ENCODE results near the gene PRSS53. TPM values are rescaled to one million over a fixed set of nuclear protein-coding genes. Genes with fewer than 3 reads are reported as not detected.

The PRSS53 gene
- total RNA-seq, 1 experiment from 2014 or later, result 2.8 TPM

DNA sequence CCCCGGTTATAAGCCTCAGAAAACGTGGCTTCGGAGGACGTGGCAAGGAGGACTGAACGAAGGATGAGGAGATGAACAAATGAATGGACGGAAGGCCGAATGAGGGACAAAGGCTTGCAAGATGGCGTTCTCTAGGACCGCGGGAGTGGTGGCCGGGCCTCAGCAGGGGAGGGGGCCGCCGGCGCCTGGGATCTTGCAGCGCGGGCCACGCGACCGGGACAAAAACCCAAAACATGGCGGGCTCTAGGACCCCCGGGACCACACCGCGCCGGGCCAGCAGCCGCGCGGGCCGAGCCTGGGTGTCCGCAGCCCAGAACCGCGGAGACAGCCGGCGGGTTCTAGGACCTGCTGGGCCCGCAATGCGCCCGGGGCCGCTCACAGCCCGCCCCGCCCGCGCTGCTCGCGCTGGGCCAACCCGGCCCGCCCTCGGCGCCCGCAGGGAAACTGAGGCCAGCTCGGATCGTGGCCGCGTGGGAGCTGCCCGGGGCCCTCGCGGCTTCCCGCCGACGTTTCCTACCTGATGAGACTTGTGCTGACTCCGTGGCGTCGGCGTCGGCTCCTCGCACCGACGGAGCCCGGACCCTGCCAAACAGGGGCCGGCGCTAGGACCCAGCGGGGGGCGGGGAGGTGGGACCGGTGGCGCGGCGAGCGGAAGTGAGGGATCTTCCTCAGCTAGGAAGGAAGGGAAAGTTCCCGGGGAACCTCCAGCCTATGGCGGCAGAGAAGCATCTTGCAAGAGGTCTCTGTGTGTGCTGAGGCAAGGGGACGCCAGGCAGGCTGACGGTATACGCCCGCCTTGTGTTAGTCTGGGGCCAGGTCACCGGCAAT, 15.4 kb downstream of the PRSS53 start:
- peak overlapping the region; percentile 87 for H2BK5ac ChIP-seq (ENCODE audit: insufficient read length, low read length)
- H3K4me3 Mint-ChIP-seq, result peak overlapping the region; percentile 92 to 95
- H4K91ac ChIP-seq (ENCODE audit: insufficient read length, low read depth, low read length), result peak overlapping the region; percentile 82
- H3K56ac ChIP-seq (ENCODE audit: insufficient read length, low read depth, low read length), result no peak overlapping the region
- peak overlapping the region; percentile 89 for H3K4me2 ChIP-seq (ENCODE audit: insufficient read depth, insufficient read length, low read length)
- no peaks in the 10 kb centered on the region for H3K27me3 ChIP-seq (ENCODE audit: insufficient read depth, low read length)
- peak overlapping the region; percentile 92 for H3K9ac ChIP-seq (ENCODE audit: extremely low read depth, insufficient read length, low read length)
- no peaks in the 10 kb centered on the region for H3K9me3 ChIP-seq (ENCODE audit: control insufficient read depth, low read depth, low read length)
- H3K27ac ChIP-seq (ENCODE audit: insufficient read length, low read depth, low read length), result no peak overlapping the region
- peak overlapping the region; percentile 96 to 99 (median 97) for H3K27ac Mint-ChIP-seq
- H3K23ac ChIP-seq (ENCODE audit: insufficient read length, low read depth, low read length), result no peak overlapping the region
- no peaks in the 10 kb centered on the region for H3K27me3 Mint-ChIP-seq (ENCODE audit: low read depth)
- H4K8ac ChIP-seq (replicated peaks; ENCODE audit: insufficient read length, low read depth, low read length), result peak overlapping the region; percentile 64
- peaks cover 9% of the 10 kb centered on the region for H3K79me1 ChIP-seq (ENCODE audit: insufficient read depth, low read depth, low read length, poor library complexity, severe bottlenecking)
- H2AFZ ChIP-seq (ENCODE audit: low read length), result no peak overlapping the region
- H2BK20ac ChIP-seq (ENCODE audit: low read depth, low read length, poor library complexity, severe bottlenecking), result no peak overlapping the region
- H2BK12ac ChIP-seq (ENCODE audit: insufficient read length, low read depth, low read length), result no peak overlapping the region
- H3K14ac ChIP-seq (ENCODE audit: insufficient read depth, low read length), result peak overlapping the region; percentile 98
- peaks cover 14 to 23% (median 22%) of the 10 kb centered on the region in 3 experiments; a peak in 6 of 7 replicates for H3K36me3 Mint-ChIP-seq (ENCODE audit: insufficient read depth in 1 of 3, low read depth in 3 of 3)
- TF ChIP-seq, protein P1, sequence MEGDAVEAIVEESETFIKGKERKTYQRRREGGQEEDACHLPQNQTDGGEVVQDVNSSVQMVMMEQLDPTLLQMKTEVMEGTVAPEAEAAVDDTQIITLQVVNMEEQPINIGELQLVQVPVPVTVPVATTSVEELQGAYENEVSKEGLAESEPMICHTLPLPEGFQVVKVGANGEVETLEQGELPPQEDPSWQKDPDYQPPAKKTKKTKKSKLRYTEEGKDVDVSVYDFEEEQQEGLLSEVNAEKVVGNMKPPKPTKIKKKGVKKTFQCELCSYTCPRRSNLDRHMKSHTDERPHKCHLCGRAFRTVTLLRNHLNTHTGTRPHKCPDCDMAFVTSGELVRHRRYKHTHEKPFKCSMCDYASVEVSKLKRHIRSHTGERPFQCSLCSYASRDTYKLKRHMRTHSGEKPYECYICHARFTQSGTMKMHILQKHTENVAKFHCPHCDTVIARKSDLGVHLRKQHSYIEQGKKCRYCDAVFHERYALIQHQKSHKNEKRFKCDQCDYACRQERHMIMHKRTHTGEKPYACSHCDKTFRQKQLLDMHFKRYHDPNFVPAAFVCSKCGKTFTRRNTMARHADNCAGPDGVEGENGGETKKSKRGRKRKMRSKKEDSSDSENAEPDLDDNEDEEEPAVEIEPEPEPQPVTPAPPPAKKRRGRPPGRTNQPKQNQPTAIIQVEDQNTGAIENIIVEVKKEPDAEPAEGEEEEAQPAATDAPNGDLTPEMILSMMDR (conservative IDR thresholded peaks at IDR 0.05), result no peak
- H2BK120ac ChIP-seq (ENCODE audit: low read depth, low read length, poor library complexity, severe bottlenecking), result no peak overlapping the region
- peak overlapping the region; percentile 78 for H4K5ac ChIP-seq (ENCODE audit: insufficient read length, low read depth, low read length)
- no peak overlapping the region for H3T11ph ChIP-seq (ENCODE audit: low read length)
- H2AK5ac ChIP-seq (ENCODE audit: insufficient read length, low read length), result no peak overlapping the region
- H3K79me2 ChIP-seq (ENCODE audit: insufficient read depth, low read length), result peaks cover 20% of the 10 kb centered on the region; the same call in 1 of the 2 replicates
- no peaks in the 10 kb centered on the region; a peak in 1 of 5 replicates for H3K9me3 Mint-ChIP-seq
- no peaks in the 10 kb centered on the region for H4K20me1 ChIP-seq (ENCODE audit: control insufficient read depth, insufficient read depth, insufficient read length)
- no peaks in the 10 kb centered on the region for H3K4me1 ChIP-seq (ENCODE audit: insufficient read depth, low read length)
- peaks cover 16 to 20% of the 10 kb centered on the region in 2 experiments for H3K4me1 Mint-ChIP-seq
- H3K23me2 ChIP-seq (ENCODE audit: insufficient read length, low read depth, low read length, poor library complexity, severe bottlenecking), result peaks cover 9% of the 10 kb centered on the region
- peak overlapping the region; percentile 96 for H3K18ac ChIP-seq (ENCODE audit: insufficient read length, low read depth, low read length)
- H2BK15ac ChIP-seq (ENCODE audit: low read depth, low read length), result no peak overlapping the region
- WGBS (ENCODE audit: extremely low coverage, insufficient read length, low lambda C conversion rate), result no CpG with 5 or more reads among the region's 83 CpGs
- peak; percentile 93 for DNase-seq
- peak overlapping the region; percentile 63; the same call in 1 of the 2 replicates for H3K4ac ChIP-seq (ENCODE audit: low read depth, low read length)

Data from H9 (cell line).